ENCODE measurements around the gene TREM2. TPM values are rescaled to one million over a fixed set of nuclear protein-coding genes. Genes with fewer than 3 reads are reported as not detected.

The TREM2 gene
- total RNA-seq, 2 experiments from 2014 or later, result not detected

GRCh38 chr6:41153992-41154625 lies 8.8 kb downstream of the TREM2 start, which contains the start of gene TREML1:
TSS of gene TREML1 (minus strand) at chr6:41154347. CDS start at chr6:41154288, 59 bp downstream.
- Histone ChIP-seq H3K27ac (ENCODE audit: low read depth in 1 of 2, low read length in 2 of 2) (no peak within 1 kb of the TSS), H3K27me3 (ENCODE audit: control insufficient read depth in 1 of 2, insufficient read depth in 2 of 2, low read length in 2 of 2) (no peaks in the 10 kb centered on the region), H3K9me3 (ENCODE audit: control insufficient read depth in 1 of 2, insufficient read depth in 1 of 2, low read length in 2 of 2) (no peaks in the 10 kb centered on the region), H3K36me3 (ENCODE audit: insufficient read depth, low read length) (no peaks in the 10 kb centered on the region), H3K4me3 (ENCODE audit: low read length) (no peak within 1 kb of the TSS), H3K4me1 (ENCODE audit: insufficient read depth, low read length) (no peaks in the 10 kb centered on the region)
- Mint-ChIP-seq H3K36me3 (ENCODE audit: low read depth) (no peaks in the 10 kb centered on the region), H3K27ac (no peak within 1 kb of the TSS), H3K4me3 (no peak within 1 kb of the TSS), H3K9me3 (no peaks in the 10 kb centered on the region), H3K4me1 (ENCODE audit: low read depth) (no peaks in the 10 kb centered on the region), H3K27me3 (peaks cover 4% of the 10 kb centered on the region)
- CTCF ChIA-PET, result no interaction called here
- POLR2A ChIA-PET, result no interaction called here
- intact Hi-C loops (cut with DNase I, micrococcal nuclease), result no loop called here
- DNase-seq (no peak), ATAC-seq (ENCODE audit: poor library complexity) (no peak)
- TF ChIP-seq CTCF (IDR thresholded peaks at IDR 0.05), result no peak

- peaks cover 4% of the 10 kb centered on the region for H3K27me3 Mint-ChIP-seq
- no peak overlapping the region for H3K27ac ChIP-seq (ENCODE audit: low read depth in 1 of 2, low read length in 2 of 2)
- H3K4me3 Mint-ChIP-seq, result no peak overlapping the region
- no peak for TF ChIP-seq CTCF (IDR thresholded peaks at IDR 0.05)
- H3K4me3 ChIP-seq (ENCODE audit: low read length), result no peak overlapping the region
- H3K4me1 Mint-ChIP-seq (ENCODE audit: low read depth), result no peaks in the 10 kb centered on the region
- DNase-seq, result no peak
- CTCF ChIA-PET, result no interaction called here
- H3K36me3 Mint-ChIP-seq (ENCODE audit: low read depth), result no peaks in the 10 kb centered on the region
- H3K27ac Mint-ChIP-seq, result no peak overlapping the region
- no peaks in the 10 kb centered on the region for H3K9me3 ChIP-seq (ENCODE audit: control insufficient read depth in 1 of 2, insufficient read depth in 1 of 2, low read length in 2 of 2)
- ATAC-seq (ENCODE audit: poor library complexity), result no peak
- H3K36me3 ChIP-seq (ENCODE audit: insufficient read depth, low read length), result no peaks in the 10 kb centered on the region
- intact Hi-C loops (cut with DNase I, micrococcal nuclease), result no loop called here
- no peaks in the 10 kb centered on the region for H3K9me3 Mint-ChIP-seq
- no peaks in the 10 kb centered on the region for H3K4me1 ChIP-seq (ENCODE audit: insufficient read depth, low read length)
- H3K27me3 ChIP-seq (ENCODE audit: control insufficient read depth in 1 of 2, insufficient read depth in 2 of 2, low read length in 2 of 2), result no peaks in the 10 kb centered on the region
- POLR2A ChIA-PET, result no interaction called here
Measured at GRCh38 chr6:41153451-41153850, 9.5 kb downstream of the TREM2 start.

GRCh38 chr6:41150671-41151070 lies 12.2 kb downstream of the TREM2 start:
- Mint-ChIP-seq H3K36me3 (ENCODE audit: low read depth) (peaks cover 5% of the 10 kb centered on the region), H3K4me3 (no peak overlapping the region), H3K27ac (no peak overlapping the region), H3K9me3 (no peaks in the 10 kb centered on the region), H3K4me1 (ENCODE audit: low read depth) (peaks cover 11% of the 10 kb centered on the region), H3K27me3 (no peaks in the 10 kb centered on the region)
- H3K27ac ChIP-seq (ENCODE audit: low read depth in 1 of 2, low read length in 2 of 2), result no peak overlapping the region
- no peak for DNase-seq
- no peaks in the 10 kb centered on the region for H3K9me3 ChIP-seq (ENCODE audit: control insufficient read depth in 1 of 2, insufficient read depth in 1 of 2, low read length in 2 of 2)
- ChIA-PET CTCF (no interaction called here), POLR2A (no interaction called here)
- no peak for TF ChIP-seq CTCF (IDR thresholded peaks at IDR 0.05)
- no peaks in the 10 kb centered on the region for H3K36me3 ChIP-seq (ENCODE audit: insufficient read depth, low read length)
- no peak overlapping the region for H3K4me3 ChIP-seq (ENCODE audit: low read length)
- intact Hi-C loops (cut with DNase I, micrococcal nuclease), result no loop called here
- H3K4me1 ChIP-seq (ENCODE audit: insufficient read depth, low read length), result peaks cover 3% of the 10 kb centered on the region
- no peak for ATAC-seq (ENCODE audit: poor library complexity)
- H3K27me3 ChIP-seq (ENCODE audit: control insufficient read depth in 1 of 2, insufficient read depth in 2 of 2, low read length in 2 of 2), result no peaks in the 10 kb centered on the region
